DND-41 (cell line): ENCODE data around the gene THRA.

Source experiments
- CTCF ChIP-seq: IDR thresholded peaks from 2 replicates; pipeline ENCODE4 v1.5.1; 2012; ENCODE audit warnings: borderline replicate concordance, low read length, moderate library complexity, mild to moderate bottlenecking; ENCODE audit not compliant: poor library complexity, severe bottlenecking; ENCODE audit errors: extremely low read depth
- EZH2 ChIP-seq: IDR thresholded peaks from 3 replicates; pipeline ENCODE4 v1.6.1; 2012; ENCODE audit warnings: borderline replicate concordance, low read depth, mild to moderate bottlenecking, moderate library complexity, low read length, inconsistent platforms; ENCODE audit not compliant: severe bottlenecking

- TF ChIP-seq CTCF (no peak), EZH2 (no peak)
Measured at GRCh38 chr17:40094874-40095273, 32.1 kb downstream of the THRA start.
